ENCODE measurements around the gene ARHGAP22.
A peak's percentile ranks its signal among the peaks of the same experiment; 100 is the strongest.

The ARHGAP22 gene

DNA sequence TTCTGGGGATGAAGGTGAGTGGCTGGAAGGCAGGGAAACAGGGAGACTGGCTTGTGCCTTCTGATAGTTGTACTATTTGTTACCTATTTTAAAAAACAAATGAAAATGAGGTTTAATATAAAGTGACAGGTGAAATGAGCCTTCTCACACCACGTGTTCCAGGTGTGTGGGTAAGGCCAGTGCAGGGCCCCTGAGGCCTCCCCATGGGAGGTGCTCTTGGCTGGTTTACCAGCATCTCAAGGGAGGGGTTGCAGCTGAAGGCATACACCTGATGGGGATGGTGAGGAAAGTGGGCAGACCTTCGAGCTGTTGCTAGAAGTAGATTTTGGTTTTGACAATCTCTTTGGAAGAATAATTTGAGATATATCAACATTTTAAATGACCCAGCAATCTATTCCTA is 103.6 kb downstream of the ARHGAP22 start:
- FAIRE-seq: no peak
- DNase-seq (ENCODE audit: insufficient read length, low spot score): no peak
- no peak for TF ChIP-seq POLR2A (IDR thresholded peaks at IDR 0.05; ENCODE audit: low read depth, low read length)

DNA sequence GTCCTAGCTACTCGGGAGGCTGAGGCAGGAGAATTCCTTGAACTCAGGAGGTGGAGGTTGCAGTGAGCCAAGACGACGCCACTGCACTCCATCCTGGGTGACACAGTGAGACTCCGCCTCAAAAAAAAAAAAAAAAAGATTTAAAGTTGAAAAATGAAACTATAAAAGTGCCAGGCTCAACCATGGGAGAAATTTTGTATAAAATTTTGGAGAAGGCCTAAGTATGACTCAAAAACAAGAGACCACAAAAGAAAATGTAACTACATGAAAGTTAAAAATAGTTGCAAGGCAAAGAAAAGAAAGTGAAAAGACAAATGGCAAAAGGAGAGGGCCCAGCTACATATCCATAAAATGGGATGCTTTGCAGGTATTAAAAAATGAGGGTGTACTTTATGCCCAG is 104.1 kb downstream of the ARHGAP22 start:
- DNase-seq (ENCODE audit: insufficient read length, low spot score): no peak
- FAIRE-seq: no peak
- no peak for TF ChIP-seq POLR2A (IDR thresholded peaks at IDR 0.05; ENCODE audit: low read depth, low read length)

DNA sequence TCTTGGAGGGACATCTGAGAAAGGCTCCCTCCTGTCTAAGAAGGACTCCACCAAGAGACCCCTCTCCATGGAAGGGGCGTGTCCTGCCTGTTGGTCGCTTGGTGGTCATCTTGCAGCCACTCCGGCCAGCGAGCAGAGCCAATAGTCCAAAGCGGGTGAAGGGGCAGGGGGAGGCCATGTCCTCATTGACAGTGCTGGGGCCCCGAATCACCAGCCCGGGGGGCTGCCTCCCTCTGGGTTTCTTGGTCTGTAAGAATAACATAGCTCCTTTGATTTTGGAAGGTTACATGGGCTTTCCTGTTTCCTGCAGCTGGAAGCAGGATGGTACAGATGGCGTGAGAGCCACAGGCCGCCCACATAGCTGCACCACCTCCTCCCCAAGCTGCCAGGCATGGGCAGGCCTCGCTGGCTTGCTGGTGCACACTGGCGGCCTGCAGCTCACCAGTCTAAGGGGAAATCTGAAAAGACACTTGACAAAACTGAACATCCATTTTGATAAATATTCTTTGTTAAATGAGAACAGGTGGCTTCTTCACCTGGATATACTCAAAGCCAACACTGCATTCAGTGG is 105.8 kb downstream of the ARHGAP22 start:
- FAIRE-seq (no peak), DNase-seq (ENCODE audit: insufficient read length, low spot score) (no peak)
- no peak for TF ChIP-seq POLR2A (IDR thresholded peaks at IDR 0.05; ENCODE audit: low read depth, low read length)

DNA sequence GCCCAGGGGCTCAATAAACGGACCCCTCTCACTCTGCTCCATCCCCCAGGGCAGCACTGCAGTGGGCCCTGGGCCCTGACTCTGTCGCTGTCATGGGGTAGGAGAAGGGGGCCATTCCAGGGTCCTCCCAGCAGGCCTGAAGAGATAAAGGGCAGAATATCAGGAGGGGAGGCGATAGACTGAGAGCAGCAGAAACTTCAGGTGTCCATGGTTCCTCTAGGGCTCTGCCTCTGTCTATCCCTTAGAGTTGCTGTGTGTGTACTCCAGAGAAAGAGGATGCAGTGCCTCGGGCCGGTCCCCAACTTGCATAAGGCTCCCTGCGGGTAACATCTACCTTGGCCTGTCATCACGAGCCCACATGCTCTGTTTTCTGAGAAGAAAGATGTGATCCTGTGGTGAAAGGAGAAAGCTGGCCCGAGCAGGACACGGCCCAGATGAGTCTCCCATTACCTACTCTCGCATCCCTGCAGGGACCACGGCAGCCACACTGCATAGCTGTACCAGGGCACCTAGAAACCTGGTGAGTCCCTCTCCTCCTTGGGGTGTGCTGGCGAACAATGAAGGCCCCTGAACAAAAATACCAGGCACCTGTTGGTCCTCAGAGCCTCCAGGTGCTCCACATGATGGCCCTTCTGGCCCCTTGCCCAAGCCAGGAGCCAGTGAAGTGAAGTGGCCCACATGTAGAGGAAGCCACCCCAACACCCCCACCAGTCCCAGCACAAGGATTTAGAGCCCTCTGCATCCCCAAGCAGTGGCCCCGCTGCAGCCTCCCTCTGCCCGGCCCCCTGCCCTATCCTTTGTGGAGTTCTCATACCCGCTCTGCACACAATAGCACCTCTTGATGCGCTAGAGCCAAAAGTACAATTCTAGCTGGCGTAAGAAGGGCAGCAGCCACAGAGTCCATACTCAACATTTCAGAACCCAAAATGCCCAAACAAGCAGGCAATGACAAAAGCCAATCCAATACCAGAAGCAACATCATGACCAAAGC is 106.8 kb downstream of the ARHGAP22 start:
- no peak for FAIRE-seq

DNA sequence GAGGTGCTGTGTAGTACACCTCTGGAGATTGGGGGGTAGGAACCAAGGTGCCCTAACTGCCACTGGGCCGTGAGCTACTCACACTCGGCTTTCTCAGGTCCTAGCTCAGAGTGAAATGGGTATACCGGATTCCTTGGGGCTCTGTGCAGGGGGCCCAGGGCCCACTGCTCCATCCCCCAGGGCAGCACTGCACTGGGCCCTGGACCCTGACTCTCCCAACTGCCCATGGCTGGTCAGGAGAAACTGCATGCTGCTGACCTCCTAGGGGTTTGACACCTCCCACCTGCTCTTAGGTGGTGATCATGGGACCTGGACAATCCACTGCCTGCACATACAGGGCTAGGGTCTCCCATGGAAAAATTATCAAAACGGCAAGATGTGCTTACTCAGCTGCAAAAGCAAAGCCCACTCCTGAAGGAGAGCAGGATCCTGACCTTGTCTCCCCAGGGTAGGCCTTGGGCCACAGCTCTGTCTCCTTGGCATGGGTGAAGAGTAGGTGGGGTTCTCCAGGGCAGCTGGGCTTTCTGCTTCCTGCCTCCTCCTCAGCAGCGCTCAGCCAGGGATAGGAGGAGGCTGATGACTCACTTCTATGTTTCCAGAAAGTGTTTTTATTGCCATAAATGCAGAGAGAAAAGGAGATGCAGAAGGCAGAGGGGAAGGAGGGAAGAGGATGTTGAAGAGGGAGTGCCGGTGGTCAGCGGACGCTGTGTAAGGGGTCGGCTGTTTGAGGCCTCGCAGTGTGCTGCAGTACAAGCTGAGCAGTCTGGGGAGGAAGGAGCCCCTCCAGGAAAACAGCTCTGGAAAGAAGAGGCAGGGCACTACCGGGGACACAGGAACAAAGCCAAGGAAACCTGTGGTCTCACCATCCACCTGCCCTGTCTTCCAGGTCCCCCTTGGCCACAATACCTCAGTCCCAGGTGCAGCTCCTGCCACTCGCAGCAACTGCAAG is 107.8 kb downstream of the ARHGAP22 start:
- no peak for TF ChIP-seq POLR2A (IDR thresholded peaks at IDR 0.05; ENCODE audit: low read depth, low read length)
- DNase-seq (ENCODE audit: insufficient read length, low spot score) (peak; percentile 80), FAIRE-seq (no peak)

More for the DNA sequence above, 106.8 kb downstream of the ARHGAP22 start:
- TF ChIP-seq POLR2A (IDR thresholded peaks at IDR 0.05; ENCODE audit: low read depth, low read length): no peak
- DNase-seq (ENCODE audit: insufficient read length, low spot score): no peak

DNA sequence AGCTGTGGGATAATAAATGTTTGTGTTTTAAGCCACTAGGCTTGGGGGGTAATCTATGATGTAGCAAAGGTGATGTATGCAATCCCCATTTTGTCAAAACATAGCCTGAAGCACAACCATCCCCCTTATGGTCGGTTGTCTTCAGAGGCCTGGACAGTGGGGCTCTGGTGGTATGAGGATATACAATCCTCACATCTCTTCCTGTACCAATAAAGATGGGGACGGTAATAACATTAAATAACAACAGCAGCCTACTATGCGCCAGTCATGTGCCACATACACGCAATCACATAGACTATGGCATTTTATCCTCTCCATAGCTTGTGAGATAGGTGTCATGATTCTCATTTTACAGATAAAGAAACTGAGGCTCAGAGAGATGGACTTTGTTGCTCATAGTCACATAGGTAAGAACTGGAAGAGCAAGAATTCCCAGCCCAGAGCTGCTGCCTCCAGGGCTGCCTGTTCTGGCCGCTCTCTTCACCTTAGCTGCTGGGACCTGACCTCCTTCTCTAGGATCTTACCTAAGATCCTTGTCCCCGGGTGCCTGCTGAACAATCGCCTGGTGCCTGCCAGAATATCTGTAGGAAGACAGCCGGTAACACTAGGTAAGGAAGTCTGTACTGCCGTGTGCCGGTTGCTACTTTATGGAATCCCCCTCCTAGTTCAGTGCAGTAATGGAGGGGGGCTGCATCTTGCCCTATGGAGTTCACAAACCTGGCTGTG is 108.6 kb downstream of the ARHGAP22 start:
- FAIRE-seq (no peak), DNase-seq (ENCODE audit: insufficient read length, low spot score) (no peak)
- no peak for TF ChIP-seq POLR2A (IDR thresholded peaks at IDR 0.05; ENCODE audit: low read depth, low read length)

DNA sequence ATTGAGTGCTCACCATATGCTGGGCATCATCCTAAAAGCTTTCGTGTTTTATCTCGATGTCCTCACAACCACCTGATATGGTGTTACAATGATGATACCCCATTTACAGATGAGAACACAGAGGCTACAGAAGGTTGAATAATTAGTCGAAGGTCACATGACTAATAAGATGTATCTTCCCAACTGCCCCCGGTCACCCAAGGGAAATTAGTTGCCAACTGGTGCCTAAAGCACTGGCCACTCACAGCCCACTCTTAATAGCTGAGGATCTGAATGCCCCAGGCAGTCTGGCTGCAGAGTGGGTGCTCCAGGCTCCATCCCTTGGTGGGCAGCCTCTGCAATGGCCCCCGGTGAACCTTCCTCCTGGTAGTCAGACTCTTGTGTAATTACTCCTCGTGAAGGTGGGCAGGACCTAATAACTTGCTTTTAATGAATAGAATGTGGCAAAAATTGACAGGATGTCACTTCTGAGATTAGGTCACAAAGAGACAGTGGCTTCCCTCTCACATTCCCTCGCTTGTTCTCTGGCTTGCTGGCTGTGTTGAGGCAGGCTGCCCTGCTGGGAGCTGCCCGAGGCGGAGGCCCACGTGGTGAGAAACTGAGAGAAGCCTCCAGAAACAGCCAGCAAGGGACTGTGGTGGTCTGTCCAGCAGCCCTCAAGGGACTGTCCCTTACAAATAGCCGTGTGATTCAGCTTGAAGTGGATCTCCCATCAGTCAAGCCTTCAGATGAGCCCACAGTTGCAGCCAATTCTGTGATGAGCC is 109.4 kb downstream of the ARHGAP22 start:
- no peak for FAIRE-seq
- DNase-seq (ENCODE audit: insufficient read length, low spot score): no peak

DNA sequence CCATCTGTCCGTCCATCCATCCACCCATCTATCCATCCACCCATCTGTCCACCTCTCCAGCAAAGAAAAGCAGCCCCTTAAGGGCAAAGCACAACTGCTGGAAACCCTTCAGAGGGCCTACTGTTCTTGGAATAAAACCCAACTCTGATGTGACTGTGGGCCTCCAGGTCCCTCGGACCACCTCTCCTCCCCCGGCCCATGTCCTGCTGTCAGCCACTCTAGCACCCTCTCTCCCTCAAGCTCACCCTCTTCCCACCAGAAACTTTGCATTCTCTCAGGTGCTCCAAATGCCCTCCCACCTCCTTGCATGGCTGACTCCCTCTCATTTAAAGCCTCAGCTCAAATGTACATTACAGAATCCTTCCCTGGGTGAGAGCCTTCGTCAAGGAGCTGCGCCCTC is 110.3 kb downstream of the ARHGAP22 start:
- no peak for DNase-seq (ENCODE audit: insufficient read length, low spot score)
- TF ChIP-seq POLR2A (IDR thresholded peaks at IDR 0.05; ENCODE audit: low read depth, low read length): no peak
- no peak for FAIRE-seq

More for the DNA sequence above, 109.4 kb downstream of the ARHGAP22 start:
- no peak for TF ChIP-seq POLR2A (IDR thresholded peaks at IDR 0.05; ENCODE audit: low read depth, low read length)

DNA sequence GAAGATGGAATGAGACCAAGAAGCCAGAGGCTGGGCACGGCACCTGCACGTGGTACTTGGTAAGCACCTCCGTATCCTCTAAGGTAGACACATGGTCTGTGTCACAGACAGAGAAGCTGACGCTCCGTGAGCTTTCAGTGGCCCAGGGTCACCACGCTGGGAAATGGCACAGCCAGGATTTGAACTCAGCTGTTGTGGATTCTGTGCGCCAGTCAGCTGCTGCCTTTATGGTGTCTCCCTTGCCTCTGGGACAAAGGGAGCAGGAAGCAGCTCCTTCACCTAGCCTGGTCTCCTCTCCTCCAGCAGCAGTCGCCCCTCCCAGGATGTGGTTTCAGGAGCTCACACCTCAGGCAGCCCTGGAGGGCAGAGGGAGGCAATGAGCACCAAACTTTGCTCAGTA is 110.8 kb downstream of the ARHGAP22 start:
- no peak for TF ChIP-seq POLR2A (IDR thresholded peaks at IDR 0.05; ENCODE audit: low read depth, low read length)
- DNase-seq (ENCODE audit: insufficient read length, low spot score) (no peak), FAIRE-seq (no peak)

DNA sequence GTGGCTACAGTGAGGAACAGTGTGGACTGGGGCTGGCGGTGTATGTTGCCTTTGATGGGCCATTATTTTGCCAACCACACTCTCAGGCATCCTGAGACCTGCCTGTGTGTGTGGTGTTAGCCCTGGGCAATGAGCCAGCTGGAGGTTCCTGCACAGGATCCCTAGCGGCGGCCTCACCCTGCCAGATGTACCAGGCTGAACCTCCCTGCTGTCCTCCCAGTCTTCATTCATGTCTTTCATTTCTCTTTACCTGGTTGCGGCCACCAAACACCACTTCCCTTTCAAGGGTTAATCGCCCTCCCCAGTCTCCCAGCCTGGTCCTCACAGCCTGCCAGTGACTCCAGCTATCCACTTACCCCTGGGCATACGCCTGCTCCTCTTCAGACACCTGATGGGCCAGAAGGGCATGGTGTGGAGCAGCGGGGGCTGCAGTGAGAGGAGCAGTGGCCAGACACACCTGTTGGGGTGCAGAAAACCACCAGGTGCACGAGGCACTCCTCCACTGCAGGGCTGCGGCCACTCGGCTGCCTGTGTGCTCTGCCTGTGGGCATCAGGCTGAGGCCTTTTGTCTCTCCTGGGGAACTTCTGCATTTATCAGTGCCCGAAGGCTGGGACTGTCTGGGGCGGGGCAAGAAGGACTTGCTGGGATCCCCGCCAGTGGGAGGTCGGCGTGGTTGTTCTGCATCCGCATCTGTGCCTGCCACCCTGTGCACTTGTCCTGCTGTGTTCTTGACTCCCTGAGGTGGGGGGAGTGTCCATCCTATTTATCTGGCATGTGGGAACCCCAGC is 111.6 kb downstream of the ARHGAP22 start:
- no peak for FAIRE-seq
- DNase-seq (ENCODE audit: insufficient read length, low spot score): no peak
- no peak for TF ChIP-seq POLR2A (IDR thresholded peaks at IDR 0.05; ENCODE audit: low read depth, low read length)

DNA sequence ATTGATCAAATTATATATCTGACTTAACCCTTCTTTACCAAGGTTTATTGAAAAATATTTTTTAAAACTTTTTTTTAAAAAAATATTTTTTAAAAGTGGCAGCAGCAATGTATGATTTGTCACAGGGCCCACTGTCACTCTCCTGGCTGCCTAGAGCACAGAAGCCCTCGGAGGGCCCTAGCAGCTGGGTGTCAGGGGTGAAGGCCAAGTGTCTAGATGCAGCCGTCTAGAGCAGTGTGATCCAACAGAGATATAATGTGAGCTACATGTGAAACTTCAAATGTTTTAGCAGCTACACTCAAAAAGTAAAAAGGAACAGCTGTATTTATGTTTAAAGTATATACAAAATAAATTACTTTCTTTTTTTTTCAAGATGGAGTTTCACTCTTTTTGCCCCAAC is 112.7 kb downstream of the ARHGAP22 start:
- no peak for FAIRE-seq
- no peak for TF ChIP-seq POLR2A (IDR thresholded peaks at IDR 0.05; ENCODE audit: low read depth, low read length)
- no peak for DNase-seq (ENCODE audit: insufficient read length, low spot score)
